HG03520 (cell line): Measurements from ENCODE around the gene PGPEP1.
"Not testable (repeated sequence)": the region's sequence is repeated elsewhere in the genome, so short reads cannot be mapped to it uniquely, and the experiment has no call there.

Experiments used
- ATAC-seq: cut with Tn5 transposase; IDR thresholded peaks from one replicate; pipeline ENCODE4 v1.9.1; 2021; ENCODE audit warnings: mild to moderate bottlenecking, moderate library complexity; ENCODE audit not compliant: unreplicated experiment

The PGPEP1 gene

DNA sequence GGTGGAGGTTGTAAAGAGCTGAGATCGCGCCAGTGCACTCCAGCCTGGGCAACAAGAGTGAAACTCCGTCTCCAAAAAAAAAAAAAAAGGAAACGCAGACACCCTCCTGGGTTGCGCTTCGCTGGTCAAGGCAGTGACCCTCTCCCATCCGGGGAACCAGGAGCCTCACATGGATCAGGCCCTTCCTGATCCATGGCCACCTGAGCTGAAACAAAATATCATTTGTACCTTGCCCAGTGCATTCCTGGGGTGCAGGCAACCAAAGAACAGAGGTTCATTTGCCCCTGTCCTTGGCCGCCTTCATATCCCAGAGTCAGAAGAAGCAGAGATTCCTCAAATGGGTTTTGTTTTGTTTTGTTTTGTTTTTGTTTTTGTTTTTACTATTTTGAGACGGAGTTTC is 9.5 kb upstream of the PGPEP1 start:
- ATAC-seq = no peak

DNA sequence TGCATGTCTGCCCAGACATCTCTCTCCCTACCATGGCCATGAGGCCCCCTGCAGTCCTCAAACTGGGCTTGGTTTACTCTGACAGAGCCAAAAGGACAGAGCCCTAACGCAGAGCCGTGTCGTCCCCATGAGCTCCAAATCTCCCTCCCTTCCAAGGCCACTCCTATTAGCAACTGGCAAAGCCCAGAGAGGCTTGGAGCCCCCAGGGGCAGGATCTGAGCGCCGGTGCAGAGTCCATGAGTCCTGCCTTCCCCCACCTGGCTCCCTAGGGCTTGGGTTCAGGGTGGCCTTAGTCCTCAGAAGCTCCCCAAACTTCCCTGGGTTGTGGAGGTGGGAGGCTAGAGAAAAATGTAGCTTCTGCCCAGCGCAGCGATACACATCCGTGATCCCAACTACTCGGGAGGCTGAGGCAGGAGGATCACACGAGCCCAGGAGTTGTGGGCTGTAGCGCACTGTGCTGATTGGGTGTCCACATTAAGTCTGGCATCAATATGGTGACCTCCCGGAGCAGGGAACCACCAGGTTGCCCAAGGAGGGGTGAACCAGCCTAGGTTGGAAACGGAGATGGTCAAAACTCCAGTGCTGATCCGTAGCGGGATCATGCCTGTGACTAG is 7.4 kb upstream of the PGPEP1 start:
- ATAC-seq = no peak

DNA sequence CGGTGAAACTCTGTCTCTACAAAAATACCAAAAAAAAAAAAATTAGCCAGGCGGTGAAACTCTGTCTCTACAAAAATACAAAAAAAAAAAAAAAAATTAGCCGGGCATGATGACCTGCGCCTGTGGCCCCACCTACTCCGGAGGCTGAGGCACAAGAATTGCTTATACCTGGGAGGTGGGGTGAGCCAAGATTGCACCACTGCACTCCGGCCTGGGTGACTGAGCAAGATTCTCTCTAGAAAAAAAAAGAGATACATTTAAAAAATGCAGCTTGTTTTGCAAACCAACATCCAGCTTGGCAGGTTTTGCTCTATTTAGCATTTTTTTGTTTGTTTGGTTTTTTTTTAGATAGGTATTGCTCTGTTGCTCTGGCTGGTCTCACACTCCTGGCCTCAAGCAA is 6.7 kb upstream of the PGPEP1 start:
- no peak for ATAC-seq

DNA sequence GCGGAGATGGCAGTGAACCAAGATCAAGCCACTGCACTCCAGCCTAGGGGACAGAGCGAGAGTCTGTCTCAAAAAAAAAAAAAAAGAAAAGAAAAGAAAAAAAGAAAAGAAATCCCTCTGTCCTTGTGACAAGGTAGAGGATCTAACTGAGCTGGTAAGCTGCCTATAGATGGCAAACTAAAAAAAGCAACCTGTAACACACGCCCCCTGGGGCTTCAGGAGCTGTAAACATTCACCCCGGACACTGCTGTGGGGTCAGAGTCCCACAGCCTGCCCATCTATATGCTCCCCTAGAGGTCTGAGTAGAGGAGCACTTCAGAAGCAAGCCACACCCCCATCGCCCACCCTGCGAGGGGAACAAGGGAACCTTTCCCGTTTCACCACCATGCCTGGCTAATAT is 4.3 kb upstream of the PGPEP1 start:
- ATAC-seq = no peak

DNA sequence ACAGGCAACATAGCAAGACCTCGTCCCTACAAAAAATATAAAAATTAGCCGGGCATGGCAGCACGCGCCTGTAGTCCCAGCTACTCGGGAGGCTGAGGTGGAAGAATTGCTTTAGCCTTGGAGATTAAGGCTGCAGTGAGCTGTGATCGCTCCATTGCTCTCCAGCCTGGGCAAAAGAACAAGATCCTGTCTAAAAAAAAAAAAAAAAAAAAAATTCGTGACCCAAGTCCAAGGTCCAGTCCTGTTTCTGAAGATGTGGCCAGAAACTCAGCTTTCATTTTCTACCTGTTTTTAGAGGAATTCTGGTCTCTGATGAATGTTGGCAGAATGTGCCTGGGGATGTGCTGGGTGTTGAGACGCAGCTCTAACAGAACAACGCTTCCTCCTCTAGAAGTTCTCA is 1.9 kb upstream of the PGPEP1 start:
- no peak for ATAC-seq

DNA sequence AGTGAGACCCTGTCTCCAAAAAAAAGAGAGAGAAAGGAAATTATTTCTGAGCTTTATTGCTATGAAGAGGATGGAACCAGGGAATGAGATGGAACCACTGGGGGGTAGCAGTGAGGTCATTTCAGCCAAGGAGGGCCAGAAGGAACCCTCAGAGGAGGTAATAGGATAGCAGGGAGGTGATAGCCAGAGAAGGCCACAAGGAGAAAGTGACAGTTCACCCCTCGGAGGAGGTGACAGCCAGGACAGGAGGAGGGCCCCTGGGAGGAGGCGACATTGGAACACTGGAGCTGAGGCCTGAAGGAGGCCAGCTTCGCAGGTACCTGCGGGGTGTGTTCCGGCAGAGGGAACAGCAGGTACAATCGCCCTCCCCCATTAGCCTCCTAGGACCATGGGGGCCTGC is 675 bp upstream of the PGPEP1 start:
- ATAC-seq = no peak

DNA sequence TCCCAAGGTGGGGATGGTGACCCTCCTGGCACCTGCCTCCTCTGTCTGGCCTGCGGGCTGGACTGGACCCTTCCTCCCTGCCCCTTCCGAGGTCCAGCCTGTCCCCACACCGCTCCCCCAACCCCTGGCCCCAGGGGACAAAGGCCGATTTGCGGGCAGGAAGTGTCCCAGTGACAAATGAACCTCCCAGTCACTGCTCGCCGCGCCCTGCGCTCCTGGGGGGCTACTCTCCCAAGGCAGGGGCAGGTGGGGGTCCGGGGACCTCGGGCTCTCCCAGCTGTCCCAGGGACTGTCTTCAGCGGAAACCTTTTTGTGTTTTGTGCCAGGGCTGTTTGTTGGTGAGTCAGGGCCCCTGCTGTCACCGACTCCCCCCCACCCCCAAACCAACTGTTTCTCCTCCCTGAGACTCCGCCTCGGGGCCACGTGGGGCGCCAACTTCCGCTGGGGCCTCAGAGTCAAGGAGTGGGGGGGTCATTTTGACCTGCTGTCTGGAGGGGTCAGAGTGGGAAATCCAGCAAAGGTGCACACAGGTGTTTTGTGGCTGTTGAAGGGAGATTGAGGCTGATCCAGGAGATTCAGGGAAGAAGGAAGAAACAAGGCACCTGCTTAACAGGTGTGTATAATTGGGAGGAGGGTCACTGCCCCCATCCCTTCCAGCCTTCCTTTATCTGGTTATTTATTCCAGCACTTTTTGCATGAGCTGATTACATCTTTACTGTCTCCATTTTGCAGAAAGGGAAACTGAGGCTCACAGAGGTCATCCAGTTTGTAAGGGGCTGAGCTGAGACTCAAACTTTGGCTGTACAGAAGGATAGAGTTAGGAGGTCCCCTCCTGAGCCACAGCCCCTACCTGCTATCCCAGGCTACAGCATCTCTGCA is 831 bp downstream of the PGPEP1 start:
- ATAC-seq = no peak

DNA sequence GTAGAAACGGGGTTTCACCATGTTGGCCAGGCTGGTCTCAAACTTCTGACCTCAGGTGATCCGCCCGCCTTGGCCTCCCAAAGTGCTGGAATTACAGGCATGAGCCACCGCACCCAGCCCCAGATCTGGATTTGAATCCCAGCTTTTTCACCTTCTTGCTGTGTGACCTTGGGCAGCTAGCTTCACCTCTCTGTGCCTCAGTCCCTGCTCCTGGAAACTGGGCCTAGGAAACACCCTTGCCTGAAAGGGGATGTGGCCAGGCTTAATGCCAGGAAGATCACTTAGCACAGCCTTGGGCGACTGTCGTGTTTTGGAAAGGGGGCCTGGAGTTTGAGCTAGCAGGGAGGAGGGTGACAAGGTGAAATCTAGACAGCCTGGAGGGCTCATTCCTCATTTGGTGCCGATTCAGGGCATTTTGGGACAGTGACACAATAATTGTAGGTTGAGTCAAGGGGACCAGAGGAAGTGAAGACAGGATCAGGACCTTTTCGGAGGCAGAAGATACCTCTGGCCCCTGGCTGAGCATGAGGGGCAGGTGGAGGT is 1.8 kb downstream of the PGPEP1 start:
- no peak for ATAC-seq

DNA sequence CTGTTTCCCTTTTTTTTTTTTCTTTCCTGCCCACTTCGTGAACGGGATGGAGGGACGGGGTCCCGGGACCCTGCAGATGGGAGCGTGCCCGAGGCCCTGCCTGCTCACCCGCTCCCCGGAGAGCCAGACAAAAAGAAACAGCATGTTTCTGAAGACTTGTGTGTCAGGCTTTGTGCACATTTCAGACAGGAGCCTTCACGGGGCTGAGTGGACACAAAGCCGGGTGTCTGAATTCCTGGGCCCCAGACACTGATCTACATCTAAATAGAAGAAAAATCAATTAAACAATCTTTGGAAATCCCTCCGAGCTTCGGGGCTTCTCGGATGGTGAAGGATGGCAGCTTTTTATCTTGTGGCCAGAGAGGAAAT is 4.2 kb downstream of the PGPEP1 start:
- ATAC-seq = no peak

DNA sequence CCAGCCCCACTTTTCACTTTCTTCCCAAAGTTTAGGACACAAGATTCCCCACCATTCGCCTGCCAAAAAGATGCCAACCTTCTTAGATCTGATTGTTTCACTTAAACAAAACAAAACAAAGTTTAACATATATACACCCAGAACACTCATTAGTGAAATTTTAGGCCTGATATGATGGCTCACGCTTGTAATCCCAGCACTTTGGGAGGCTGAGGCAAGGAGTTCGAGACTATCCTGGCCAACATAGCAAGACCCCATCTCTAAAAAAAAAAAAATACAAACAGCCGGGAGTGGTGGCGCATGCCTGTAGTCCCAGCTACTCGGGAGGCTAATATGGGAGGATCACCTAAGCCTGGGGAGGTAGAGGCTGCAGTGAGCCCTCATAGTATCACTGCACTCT is 4.9 kb downstream of the PGPEP1 start:
- no peak for ATAC-seq

DNA sequence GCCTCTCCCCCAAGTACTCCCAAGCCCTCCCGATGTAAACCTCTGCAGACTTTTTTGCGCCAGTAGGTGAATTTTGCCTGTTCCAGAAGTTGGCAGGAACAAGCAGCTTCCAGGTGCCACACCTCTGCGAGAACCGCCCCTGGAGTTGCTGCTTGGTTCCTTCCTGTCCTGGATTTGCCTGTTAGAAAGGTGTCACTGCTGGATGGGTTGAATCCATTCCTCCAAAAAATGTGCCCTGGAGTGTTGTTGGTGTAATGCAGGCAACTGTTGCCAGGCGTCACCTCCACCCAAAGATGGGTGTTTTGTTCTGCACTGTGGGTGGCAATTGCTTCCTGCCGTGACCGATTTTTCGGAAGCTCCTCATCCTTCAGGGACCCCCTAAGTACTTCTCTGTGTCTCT is 5.7 kb downstream of the PGPEP1 start:
- ATAC-seq = no peak

DNA sequence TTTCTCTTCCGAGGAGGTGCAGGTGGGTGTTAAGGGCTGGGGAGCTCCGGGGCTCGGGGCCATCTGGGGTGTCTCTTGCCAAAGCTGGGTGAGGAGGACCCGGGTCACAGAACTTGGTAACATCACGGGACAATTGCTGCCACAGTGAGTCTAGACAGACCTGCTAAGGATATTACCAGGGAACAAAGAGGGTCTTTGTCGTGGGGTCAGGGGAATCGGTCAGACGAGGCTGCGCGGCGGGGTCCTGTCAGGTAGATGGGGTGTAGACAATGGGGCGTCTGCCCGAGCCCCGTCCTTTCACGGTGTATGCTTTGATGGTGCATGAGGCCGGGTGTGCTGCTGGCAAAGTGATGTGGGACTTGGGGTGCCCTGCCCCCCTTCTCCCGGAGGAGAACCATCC is 7.8 kb downstream of the PGPEP1 start:
- no peak for ATAC-seq

DNA sequence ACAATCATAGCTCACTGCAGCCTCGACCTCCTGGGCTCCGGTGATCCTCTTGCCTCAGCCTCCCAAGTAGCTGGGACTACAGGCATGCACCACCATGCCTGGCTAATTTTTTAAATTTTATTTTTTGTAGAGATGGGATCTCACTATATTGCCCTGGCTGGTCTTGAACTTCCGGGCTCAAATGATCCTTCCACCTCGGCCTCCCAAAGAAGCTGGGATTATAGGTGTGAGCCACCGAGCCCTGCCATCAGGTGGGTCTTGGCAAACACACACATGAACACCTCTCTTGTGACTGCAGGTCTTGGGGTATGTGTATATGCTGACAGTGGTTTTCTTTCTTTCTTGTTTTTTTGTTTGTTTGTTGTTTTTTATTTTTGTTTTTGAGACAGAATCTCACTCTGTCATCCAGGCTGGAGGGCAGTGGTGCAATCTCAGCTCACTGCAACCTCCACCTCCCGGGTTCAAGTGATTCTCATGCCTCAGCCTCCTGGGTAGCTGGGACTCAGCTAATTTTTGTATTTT is 8.5 kb downstream of the PGPEP1 start:
- ATAC-seq = not testable (repeated sequence)

DNA sequence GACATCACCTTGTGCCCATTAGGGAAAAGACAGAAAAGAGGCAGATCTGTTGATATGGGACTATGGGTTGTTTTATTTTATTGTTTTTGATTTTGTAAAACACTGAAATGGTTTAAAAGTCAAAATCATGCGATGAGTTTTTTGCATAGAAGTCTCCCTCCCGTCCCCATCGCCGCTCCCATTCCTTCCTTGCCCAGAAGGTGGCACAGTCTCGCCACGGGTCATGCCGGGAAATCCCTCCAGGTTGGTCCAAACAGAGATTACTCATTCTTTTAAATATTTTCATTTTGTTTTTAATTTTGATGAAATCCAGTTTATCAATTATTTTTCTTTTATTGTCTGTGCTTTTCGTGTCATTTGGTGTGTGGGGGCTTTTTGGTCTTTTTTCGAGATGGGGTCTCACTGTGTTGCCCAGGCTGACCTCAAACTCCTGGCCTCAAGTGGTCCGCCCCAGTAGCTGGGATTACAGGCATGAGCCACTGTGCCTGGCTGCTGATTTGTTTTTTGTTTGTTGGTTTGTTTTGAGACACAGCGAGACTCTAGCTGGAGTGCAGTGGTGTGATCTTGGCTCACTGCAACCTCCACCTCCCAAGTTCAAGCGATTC is 9.2 kb downstream of the PGPEP1 start:
- ATAC-seq = no peak

DNA sequence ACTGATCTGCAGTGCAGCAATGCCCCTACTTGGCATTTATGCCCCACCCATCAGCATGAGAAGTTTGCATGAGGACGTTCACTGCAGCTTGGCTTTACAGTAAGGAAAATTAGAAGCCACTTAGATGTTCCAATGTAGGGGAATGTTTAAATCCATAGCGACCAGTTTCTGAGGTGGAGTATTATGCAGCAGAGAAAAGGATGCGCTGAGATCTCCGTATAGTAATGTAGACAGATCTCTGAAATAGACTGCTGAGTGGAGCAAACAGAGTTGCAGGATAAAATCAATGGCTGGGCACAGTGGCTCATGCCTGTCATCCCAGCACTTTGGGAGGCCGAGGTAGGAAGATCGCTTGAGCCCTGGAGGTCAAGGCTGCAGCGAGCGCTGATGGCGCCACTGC is 10.1 kb downstream of the PGPEP1 start:
- ATAC-seq = no peak

DNA sequence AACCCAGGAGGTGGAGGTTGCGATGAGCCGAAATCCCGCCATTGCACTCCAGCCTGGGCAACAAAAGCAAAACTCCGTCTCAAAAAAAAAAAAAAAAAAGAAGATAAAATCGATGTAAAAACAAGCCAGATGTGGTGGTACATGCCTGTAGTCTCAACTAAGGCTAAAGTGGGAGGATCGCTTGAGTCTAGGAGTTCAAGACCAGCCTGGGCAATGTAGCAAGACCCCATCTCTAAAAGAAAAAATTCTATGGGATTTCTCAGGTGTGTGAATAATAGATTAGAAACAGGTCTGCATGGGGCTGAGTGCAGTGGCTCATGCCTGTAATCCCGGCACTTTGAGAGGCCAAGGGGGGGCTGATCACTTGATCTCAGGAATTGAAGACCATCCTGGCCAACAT is 11.1 kb downstream of the PGPEP1 start:
- no peak for ATAC-seq

DNA sequence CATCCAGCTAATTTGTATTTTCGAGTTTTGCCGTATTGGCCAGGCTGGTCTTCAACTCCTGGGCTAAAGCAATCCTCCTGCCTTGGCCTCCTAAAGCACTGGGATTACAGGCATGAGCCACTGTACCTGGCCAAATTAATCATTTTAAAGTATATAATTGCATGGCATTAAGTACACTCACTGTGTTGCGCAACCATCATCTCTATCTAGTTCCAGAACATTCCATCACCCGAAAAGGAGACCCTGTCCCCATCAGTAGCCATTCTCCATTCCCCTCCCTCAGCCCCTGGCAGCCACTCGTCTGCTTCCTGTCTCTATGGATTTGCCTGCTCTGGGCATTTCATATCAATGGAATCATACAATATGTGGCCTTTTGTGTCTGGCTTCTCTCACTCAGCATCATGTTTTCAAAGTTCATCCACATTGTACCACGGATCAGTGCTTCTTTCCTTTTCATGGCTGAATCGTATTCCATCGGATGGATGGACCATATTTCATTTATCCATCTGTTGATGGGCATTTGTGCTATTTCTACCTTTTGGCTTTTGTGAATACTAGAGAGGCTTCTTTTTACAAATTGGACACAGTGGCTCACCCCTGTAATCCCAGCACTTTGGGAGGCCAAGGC is 13.1 kb downstream of the PGPEP1 start:
- no peak for ATAC-seq

DNA sequence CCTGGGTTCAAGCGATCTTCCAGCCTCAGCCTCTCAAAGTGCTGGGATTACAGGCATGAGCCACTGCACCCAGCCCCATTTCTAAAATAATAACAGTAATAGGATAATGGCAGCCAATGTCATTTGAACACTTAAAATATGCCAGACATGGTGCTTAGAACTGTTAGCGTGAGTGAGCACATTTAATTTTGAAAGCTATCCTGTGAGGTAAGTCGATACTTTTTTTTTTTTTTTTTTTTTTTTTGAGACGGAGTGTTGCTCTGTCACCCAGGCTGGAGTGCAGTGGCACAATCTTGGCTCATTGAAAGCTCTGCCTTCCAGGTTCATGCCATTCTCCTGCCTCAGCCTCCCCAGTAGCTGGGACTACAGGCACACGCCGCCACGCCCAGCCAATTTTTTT is 14.3 kb downstream of the PGPEP1 start:
- not testable (repeated sequence) for ATAC-seq

DNA sequence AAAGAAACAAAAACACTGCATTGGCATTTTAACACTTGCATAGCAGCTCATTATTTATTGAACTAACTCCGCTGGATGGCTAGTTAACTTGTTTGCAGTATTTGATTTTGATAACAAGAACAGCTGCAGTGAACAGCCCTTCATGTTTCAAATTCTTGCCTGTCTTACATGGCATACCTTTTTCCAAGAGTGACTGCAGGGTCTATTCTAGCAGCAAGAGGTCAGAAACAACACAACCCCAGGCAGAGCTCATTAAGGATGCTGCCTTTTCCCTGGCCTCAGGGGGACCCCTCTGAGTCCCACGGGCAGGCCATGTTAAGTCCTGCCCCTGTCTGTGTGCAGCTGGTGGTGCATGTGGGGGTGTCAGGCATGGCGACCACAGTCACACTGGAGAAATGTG is 16.6 kb downstream of the PGPEP1 start:
- no peak for ATAC-seq

DNA sequence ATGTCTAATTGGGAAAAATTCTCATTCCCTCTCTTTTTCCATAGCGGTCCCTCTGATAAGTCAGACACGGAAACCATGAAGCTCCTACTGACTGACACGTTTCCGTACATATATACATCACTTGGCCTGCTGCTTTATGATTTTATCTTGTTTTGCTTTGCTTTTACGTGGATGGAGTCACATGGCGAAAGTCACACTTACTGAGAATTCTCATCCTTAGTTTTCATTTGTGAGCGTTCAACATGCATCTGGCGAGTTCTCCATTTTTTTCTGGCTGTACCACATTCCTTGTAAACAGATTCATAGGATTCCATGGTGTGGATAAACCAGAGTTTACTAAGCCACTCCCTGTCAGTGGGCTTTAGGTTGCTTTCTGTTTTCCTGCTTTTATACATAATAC is 21.2 kb downstream of the PGPEP1 start:
- ATAC-seq = no peak

DNA sequence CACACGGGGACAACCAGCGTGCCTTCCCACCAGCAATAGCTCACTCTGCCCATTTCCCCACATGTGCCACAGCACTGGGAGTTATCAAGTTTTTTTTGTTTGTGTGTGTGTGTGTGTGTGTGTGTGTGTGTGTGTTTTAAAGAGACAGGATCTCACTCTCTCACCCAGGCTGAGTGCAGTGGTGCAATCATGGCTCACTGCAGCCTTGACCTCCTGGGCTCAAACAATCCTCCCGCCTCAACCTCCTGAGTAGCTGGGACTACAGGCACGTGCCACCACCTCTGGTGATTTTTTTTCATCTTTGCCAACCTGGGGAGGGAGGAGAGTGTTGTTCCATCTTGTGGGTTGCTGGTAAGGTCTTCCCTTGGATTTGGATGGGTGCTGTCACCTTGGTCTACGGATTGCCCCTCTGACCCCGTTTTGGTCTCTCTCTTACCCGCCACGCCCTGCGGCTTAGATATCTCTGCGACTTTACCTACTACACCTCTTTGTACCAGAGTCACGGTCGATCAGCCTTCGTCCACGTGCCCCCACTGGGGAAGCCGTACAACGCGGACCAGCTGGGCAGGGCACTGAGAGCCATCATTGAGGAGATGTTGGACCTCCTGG is 22.6 kb downstream of the PGPEP1 start:
- ATAC-seq = no peak
